GM10847 (cell line): ENCODE results near the gene MUC6.

Experiments
- POLR2A ChIP-seq: IDR thresholded peaks from 2 replicates; pipeline ENCODE4 v1.6.1; 2011; ENCODE audit not compliant: insufficient read length; ENCODE audit errors: extremely low read depth

MUC6 gene

GRCh38 chr11:1075341-1075911 lies 38.9 kb upstream of the MUC6 start:
- TF ChIP-seq POLR2A: no peak

GRCh38 chr11:1074244-1075221 lies 38.0 kb upstream of the MUC6 start, which contains the start of gene MUC2:
MUC2 (plus strand) TSS chr11:1074874.
- TF ChIP-seq POLR2A: no peak

- no peak for TF ChIP-seq POLR2A
Observed at GRCh38 chr11:1073851-1074243, 37.3 kb upstream of the MUC6 start.

GRCh38 chr11:1073261-1073724 lies 36.8 kb upstream of the MUC6 start:
- TF ChIP-seq POLR2A: no peak

- TF ChIP-seq POLR2A: no peak
Observed at GRCh38 chr11:1072821-1073231, 36.3 kb upstream of the MUC6 start.

GRCh38 chr11:1072116-1072820 lies 35.8 kb upstream of the MUC6 start:
- TF ChIP-seq POLR2A: no peak

GRCh38 chr11:1071571-1072115 lies 35.1 kb upstream of the MUC6 start:
- no peak for TF ChIP-seq POLR2A

- no peak for TF ChIP-seq POLR2A
Observed at GRCh38 chr11:1070594-1071462, 34.3 kb upstream of the MUC6 start.

GRCh38 chr11:1069740-1070139 lies 33.2 kb upstream of the MUC6 start:
- no peak for TF ChIP-seq POLR2A

- no peak for TF ChIP-seq POLR2A
Observed at GRCh38 chr11:1067812-1068496, 31.4 kb upstream of the MUC6 start.

GRCh38 chr11:1064167-1064566 lies 27.6 kb upstream of the MUC6 start:
- no peak for TF ChIP-seq POLR2A

GRCh38 chr11:1062075-1062820 lies 25.7 kb upstream of the MUC6 start:
- no peak for TF ChIP-seq POLR2A

GRCh38 chr11:1060852-1061616 lies 24.5 kb upstream of the MUC6 start:
- no peak for TF ChIP-seq POLR2A

- TF ChIP-seq POLR2A: no peak
Observed at GRCh38 chr11:1060410-1060809, 23.9 kb upstream of the MUC6 start.
